ENCODE measurements around the gene RABL6.

- TF ChIP-seq POLR2AphosphoS5 (IDR thresholded peaks at IDR 0.05; ENCODE audit: borderline replicate concordance, low read depth, low read length) (no peak), EZH2 (IDR thresholded peaks at IDR 0.05) (no peak)
These were observed 37.9 kb downstream of the RABL6 start for GRCh38 chr9:136845465-136846260.

All from SK-N-MC (cell line).